Measurements from ENCODE around the gene ZNF440. TPM values are rescaled to one million over a fixed set of nuclear protein-coding genes. Genes with fewer than 3 reads are reported as not detected.

The ZNF440 gene
- total RNA-seq (ENCODE audit: low replicate concordance), result 19.5 and 25.8 TPM in 2 replicates

DNA sequence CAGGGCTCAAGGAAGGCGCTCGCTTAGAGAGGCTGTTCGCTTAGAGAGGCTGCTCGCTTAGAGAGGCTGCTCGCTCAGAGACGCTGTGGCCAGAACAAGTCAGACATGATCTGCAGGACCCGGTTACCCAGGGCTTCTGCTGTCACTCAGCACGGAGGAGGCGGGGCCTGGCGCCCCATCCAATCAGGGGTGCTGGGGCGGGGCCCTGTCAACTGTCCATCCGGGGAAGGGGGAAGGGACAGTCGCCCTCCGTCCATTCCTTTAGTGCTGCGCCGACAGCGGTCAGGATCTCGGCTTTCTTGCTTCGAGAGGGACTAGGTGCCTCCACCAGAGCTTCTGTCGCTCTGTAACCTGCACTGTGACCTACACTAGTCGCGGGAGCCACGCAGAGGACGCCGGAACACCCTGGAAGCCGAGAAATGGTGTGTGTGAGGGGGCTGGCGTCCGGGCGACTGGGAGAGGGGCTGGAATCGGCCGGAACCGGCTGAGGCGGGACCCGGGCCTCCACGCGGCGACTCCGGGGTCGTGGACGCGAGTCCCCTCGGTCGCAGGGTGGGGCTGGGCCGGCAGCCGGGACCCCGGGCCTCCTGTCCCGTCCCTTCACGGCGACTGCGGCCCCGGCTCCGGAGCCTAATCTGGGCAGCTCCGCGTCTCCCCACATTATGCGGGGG is at the start of gene ZNF440:
Gene ZNF440 (plus strand): TSS at position 245 of the 671 bp plus-strand sequence. CDS start 175 bp downstream, at position 420.
- peak within 1 kb of the TSS; percentile 93 for H3K4me3 ChIP-seq
- H3K27me3 ChIP-seq, result peaks cover 9% of the 10 kb centered on the region
- H3K4me3 Mint-ChIP-seq, result peak within 1 kb of the TSS; percentile 93
- no peaks in the 10 kb centered on the region for H4K20me1 ChIP-seq (ENCODE audit: low read depth)
- peak within 1 kb of the TSS; percentile 84 for H3K9ac ChIP-seq
- peak; percentile 98 for DNase-seq (ENCODE audit: low spot score)
- H3K27ac Mint-ChIP-seq, result peak within 1 kb of the TSS; percentile 70
- TF ChIP-seq EZH2phosphoT487 (IDR thresholded peaks at IDR 0.05), result no peak
- peak; percentile 37 for TF ChIP-seq EZH2 (IDR thresholded peaks at IDR 0.05)
- H3F3A ChIP-seq (ENCODE audit: low read depth), result peaks cover 8% of the 10 kb centered on the region
- no peaks in the 10 kb centered on the region for H3K9me3 ChIP-seq (ENCODE audit: low read depth)
- H3K4me1 ChIP-seq, result no peaks in the 10 kb centered on the region
- H3K79me2 ChIP-seq (ENCODE audit: low read depth), result peaks cover 11% of the 10 kb centered on the region
- H3K36me3 Mint-ChIP-seq, result peaks cover 45% of the 10 kb centered on the region
- peak within 1 kb of the TSS; percentile 86 for H3K27ac ChIP-seq
- no peaks in the 10 kb centered on the region for H3K36me3 ChIP-seq
- peak within 1 kb of the TSS; percentile 93 for H3K4me2 ChIP-seq
- H3K27me3 Mint-ChIP-seq (ENCODE audit: insufficient read depth, low read depth), result no peaks in the 10 kb centered on the region
- H3K4me1 Mint-ChIP-seq, result peaks cover 12% of the 10 kb centered on the region
- peaks cover 61% of the 10 kb centered on the region for H3K9me3 Mint-ChIP-seq
- H2AFZ ChIP-seq (replicated peaks), result peak within 1 kb of the TSS; percentile 86

DNA sequence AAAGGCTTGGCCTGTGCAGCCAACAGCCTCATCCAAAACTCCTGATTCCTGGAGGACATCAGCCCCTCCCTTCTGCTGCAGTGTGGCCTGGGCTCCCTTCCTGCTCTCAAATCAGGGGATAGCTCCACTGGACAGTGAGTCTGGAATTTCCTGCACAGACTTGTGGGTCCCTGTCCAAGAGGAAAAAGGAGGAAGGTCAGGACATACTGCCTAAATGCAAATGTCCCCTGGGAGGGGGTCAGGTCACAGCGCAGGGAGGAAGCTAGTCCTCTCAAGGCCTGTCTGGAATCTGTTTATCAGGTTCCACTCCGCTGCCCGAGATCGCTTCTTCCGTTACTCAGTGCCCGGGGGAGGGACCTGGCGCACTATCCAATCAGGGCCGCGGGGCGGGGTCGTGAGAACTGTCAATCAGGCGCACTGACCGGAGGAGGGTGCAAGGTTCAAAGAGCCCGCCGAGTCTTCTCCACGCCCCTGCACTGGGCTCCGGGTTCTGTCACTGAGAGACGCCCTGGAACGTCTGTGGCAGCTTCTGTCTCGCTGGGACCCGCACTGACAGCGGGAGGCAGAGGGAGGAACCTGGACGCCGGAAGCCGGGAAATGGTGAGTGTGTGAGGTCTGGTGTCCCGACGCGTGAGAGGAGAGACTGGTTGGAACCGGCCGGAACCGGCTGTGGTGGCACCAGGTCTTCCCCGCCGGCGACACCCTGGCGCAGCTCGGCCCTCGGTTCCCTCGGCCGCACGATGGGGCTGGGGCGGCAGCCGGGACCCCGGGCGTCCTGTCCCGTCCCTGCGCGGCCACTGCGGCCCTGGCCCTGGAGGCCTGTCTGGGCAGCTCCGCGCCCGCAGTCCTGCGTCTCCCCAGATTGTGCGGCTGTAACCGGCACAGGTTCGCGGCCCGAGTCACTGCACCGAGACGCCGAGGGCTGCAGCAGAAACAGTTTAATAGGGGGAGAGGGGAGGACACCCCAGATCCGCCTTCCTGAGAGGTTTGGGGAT is 47.2 kb upstream of the ZNF440 start, which contains the start of gene ZNF441:
Gene ZNF441 (plus strand): TSS at position 404 of the 995 bp plus-strand sequence. CDS start 194 bp downstream, at position 598.
- Mint-ChIP-seq H3K27ac (peak within 1 kb of the TSS; percentile 98), H3K4me1 (peaks cover 10% of the 10 kb centered on the region), H3K27me3 (ENCODE audit: insufficient read depth, low read depth) (no peaks in the 10 kb centered on the region), H3K4me3 (peak within 1 kb of the TSS; percentile 98), H3K9me3 (peaks cover 35% of the 10 kb centered on the region), H3K36me3 (peaks cover 13% of the 10 kb centered on the region)
- DNase-seq (ENCODE audit: low spot score), result peak; percentile 97
- Histone ChIP-seq H3K27me3 (peaks cover 52% of the 10 kb centered on the region), H3K9ac (peak within 1 kb of the TSS; percentile 16), H3K27ac (no peak within 1 kb of the TSS), H3K9me3 (ENCODE audit: low read depth) (peaks cover 3% of the 10 kb centered on the region), H2AFZ (replicated peaks) (peak within 1 kb of the TSS; percentile 95), H3K4me2 (peak within 1 kb of the TSS; percentile 72), H3K4me1 (no peaks in the 10 kb centered on the region), H4K20me1 (ENCODE audit: low read depth) (no peaks in the 10 kb centered on the region), H3K36me3 (no peaks in the 10 kb centered on the region), H3F3A (ENCODE audit: low read depth) (no peaks in the 10 kb centered on the region), H3K4me3 (peak within 1 kb of the TSS; percentile 69), H3K79me2 (ENCODE audit: low read depth) (no peaks in the 10 kb centered on the region)
- TF ChIP-seq EZH2 (IDR thresholded peaks at IDR 0.05) (peak; percentile 44), EZH2phosphoT487 (IDR thresholded peaks at IDR 0.05) (no peak)

DNA sequence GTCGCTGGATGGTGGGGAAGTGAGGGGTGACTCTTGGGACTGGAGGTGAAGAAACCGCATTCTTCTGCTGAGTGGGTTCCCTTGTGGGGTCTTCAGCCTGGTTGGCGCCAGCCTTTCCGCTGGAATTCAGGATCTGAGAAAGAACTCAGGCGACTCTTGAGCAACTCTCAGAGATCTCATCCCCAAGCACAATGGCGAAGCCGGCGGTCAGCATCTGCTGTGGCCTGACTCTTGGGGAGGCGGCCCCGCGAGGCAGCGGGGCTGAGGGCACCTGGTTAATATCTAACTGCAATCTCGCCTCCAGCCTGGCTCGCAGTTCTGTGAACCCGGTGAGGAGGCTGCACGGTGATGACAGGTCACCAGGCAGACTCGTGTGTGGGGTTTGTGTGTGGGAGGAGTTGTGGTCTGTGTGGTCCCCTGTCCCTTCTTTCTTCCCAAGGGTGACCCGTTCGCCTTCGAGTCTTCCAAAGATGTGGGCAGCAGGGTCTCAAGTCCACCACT is 46.4 kb upstream of the ZNF440 start:
- H2AFZ ChIP-seq (replicated peaks), result peak overlapping the region; percentile 95
- H3K4me1 ChIP-seq, result no peaks in the 10 kb centered on the region
- H3K27me3 ChIP-seq, result peaks cover 52% of the 10 kb centered on the region
- H3K27me3 Mint-ChIP-seq (ENCODE audit: insufficient read depth, low read depth), result no peaks in the 10 kb centered on the region
- peak overlapping the region; percentile 98 for H3K4me3 Mint-ChIP-seq
- H3K4me2 ChIP-seq, result peak overlapping the region; percentile 72
- H3K79me2 ChIP-seq (ENCODE audit: low read depth), result no peaks in the 10 kb centered on the region
- DNase-seq (ENCODE audit: low spot score), result peak; percentile 43
- H3K36me3 ChIP-seq, result no peaks in the 10 kb centered on the region
- peaks cover 15% of the 10 kb centered on the region for H3K36me3 Mint-ChIP-seq
- H3K4me3 ChIP-seq, result peak overlapping the region; percentile 69
- H3K27ac ChIP-seq, result no peak overlapping the region
- H4K20me1 ChIP-seq (ENCODE audit: low read depth), result no peaks in the 10 kb centered on the region
- H3K9me3 ChIP-seq (ENCODE audit: low read depth), result peaks cover 3% of the 10 kb centered on the region
- no peaks in the 10 kb centered on the region for H3F3A ChIP-seq (ENCODE audit: low read depth)
- H3K9me3 Mint-ChIP-seq, result peaks cover 35% of the 10 kb centered on the region
- H3K9ac ChIP-seq, result peak overlapping the region; percentile 16
- H3K4me1 Mint-ChIP-seq, result peaks cover 10% of the 10 kb centered on the region
- TF ChIP-seq EZH2 (IDR thresholded peaks at IDR 0.05) (no peak), EZH2phosphoT487 (IDR thresholded peaks at IDR 0.05) (no peak)
- TF ChIP-seq, protein P1, sequence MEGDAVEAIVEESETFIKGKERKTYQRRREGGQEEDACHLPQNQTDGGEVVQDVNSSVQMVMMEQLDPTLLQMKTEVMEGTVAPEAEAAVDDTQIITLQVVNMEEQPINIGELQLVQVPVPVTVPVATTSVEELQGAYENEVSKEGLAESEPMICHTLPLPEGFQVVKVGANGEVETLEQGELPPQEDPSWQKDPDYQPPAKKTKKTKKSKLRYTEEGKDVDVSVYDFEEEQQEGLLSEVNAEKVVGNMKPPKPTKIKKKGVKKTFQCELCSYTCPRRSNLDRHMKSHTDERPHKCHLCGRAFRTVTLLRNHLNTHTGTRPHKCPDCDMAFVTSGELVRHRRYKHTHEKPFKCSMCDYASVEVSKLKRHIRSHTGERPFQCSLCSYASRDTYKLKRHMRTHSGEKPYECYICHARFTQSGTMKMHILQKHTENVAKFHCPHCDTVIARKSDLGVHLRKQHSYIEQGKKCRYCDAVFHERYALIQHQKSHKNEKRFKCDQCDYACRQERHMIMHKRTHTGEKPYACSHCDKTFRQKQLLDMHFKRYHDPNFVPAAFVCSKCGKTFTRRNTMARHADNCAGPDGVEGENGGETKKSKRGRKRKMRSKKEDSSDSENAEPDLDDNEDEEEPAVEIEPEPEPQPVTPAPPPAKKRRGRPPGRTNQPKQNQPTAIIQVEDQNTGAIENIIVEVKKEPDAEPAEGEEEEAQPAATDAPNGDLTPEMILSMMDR (IDR thresholded peaks at IDR 0.05), result no peak
- peak overlapping the region; percentile 72 for H3K27ac Mint-ChIP-seq

DNA sequence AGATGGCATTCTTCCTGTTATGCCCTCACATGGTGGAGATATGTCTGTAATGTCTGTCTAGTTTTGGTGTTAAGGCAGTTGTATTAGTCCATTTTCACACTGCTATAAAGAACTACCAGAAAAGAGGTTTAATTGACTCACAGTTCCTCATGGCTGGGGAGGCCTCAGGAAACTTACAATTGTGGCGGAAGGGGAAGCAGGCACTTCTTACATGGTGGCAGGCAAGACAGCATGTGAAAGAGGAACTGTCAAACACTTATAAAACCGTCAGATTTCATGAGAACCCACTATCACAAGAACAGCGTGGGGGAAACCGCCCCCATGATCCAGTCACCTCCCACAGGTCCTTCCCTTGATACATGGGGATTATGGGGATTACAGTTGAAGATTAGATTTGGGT is 44.1 kb upstream of the ZNF440 start:
- no peaks in the 10 kb centered on the region for H3K4me1 ChIP-seq
- peaks cover 31% of the 10 kb centered on the region for H3K27me3 ChIP-seq
- H3F3A ChIP-seq (ENCODE audit: low read depth), result no peaks in the 10 kb centered on the region
- no peak overlapping the region for H3K4me3 ChIP-seq
- no peak overlapping the region for H3K27ac ChIP-seq
- Mint-ChIP-seq H3K36me3 (peaks cover 19% of the 10 kb centered on the region), H3K27me3 (ENCODE audit: insufficient read depth, low read depth) (no peaks in the 10 kb centered on the region), H3K27ac (no peak overlapping the region), H3K9me3 (peaks cover 56% of the 10 kb centered on the region), H3K4me1 (peaks cover 10% of the 10 kb centered on the region), H3K4me3 (no peak overlapping the region)
- H3K36me3 ChIP-seq, result no peaks in the 10 kb centered on the region
- H3K79me2 ChIP-seq (ENCODE audit: low read depth), result no peaks in the 10 kb centered on the region
- no peak for DNase-seq (ENCODE audit: low spot score)
- H4K20me1 ChIP-seq (ENCODE audit: low read depth), result no peaks in the 10 kb centered on the region
- H3K9me3 ChIP-seq (ENCODE audit: low read depth), result peaks cover 3% of the 10 kb centered on the region
- no peak overlapping the region for H3K4me2 ChIP-seq
- H3K9ac ChIP-seq, result no peak overlapping the region
- no peak for TF ChIP-seq EZH2phosphoT487 (IDR thresholded peaks at IDR 0.05)
- no peak overlapping the region for H2AFZ ChIP-seq (replicated peaks)
